NOMO-1 treated with dmso at 0.1 percent for 144 hours (cell line): ENCODE data around the gene DIS3L.
"Not testable (repeated sequence)": the region's sequence is repeated elsewhere in the genome, so short reads cannot be mapped to it uniquely, and the experiment has no call there.

ENCODE experiments used
- DNase-seq: peaks from one replicate; lab custom pipeline; 2025; ENCODE audit not compliant: unreplicated experiment; lab: John Stamatoyannopoulos, UW

Gene DIS3L

DNA sequence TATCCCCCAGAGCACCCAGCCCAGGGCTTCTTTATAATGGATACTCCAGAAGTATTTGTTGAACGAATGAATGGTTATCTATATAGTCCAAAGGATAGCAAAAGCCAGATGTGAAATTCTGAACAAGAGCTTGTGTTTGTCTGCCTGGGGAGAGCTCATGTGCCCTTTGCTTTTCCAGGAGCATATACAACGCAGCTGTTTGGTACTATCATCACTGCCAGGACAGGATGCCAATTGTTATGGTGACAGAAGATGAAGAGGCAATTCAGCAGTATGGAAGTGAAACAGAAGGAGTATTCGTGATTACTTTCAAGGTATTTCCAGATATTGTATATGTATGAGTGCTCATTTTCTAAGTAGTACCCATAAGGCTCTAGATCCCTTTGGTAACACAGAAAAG is 15.2 kb downstream of the DIS3L start:
- DNase-seq: no peak

DNA sequence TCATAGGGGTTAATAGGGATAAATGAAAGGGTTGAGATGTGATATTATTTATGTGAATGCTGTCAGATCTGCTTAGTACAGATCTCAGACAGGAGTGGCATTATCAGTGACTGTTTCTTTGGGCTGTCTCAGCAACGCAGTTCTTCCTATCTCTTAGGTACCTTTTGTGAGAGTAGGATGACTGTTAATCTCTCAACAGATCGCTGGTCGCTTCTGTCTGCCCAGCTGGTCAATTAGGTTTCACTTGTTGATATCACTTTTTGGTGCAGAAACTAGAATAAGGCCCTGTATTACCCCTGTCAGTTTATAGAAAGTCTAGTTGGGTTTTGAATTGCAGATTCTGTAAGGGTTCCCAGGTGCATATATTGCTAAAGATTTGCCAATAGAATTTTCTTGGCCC is 16.5 kb downstream of the DIS3L start:
- no peak for DNase-seq

DNA sequence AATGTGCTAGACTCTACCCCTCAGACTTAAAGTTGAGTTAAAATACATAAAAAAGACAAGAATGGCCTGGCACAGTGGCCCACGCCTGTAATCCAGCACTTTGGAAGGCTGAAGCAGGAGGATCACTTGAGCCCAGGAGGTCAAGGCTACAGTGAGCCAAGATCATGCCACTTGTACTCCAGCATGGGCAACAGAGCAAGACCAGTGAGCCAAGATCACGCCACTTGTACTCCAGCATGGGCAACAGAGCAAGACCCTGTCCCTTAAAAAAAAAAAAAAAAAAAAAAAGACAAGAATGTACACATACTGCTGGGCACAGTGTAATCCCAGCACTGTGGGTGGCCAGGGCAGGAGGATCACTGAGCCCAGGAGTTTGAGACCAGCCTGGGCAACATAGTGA is 17.4 kb downstream of the DIS3L start:
- no peak for DNase-seq

DNA sequence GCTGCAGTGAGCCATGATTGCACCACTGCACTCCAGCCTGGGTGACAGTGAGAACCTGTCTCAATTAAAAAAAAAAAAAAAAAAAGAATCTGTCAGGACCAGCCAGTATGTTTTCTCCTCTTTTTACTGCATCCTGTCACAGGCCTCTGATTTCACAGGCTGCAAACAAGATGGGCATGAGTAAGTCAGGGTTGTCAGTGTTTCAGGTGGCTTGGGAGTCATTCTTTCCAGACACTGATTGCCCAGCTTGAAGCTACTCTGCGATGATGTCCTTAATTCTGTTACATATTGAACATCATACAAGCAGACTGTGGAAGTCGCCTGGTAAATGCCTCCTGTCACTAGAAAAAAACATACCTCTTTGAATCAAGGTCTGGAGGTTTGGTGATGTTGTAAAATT is 18.8 kb downstream of the DIS3L start:
- DNase-seq: no peak

DNA sequence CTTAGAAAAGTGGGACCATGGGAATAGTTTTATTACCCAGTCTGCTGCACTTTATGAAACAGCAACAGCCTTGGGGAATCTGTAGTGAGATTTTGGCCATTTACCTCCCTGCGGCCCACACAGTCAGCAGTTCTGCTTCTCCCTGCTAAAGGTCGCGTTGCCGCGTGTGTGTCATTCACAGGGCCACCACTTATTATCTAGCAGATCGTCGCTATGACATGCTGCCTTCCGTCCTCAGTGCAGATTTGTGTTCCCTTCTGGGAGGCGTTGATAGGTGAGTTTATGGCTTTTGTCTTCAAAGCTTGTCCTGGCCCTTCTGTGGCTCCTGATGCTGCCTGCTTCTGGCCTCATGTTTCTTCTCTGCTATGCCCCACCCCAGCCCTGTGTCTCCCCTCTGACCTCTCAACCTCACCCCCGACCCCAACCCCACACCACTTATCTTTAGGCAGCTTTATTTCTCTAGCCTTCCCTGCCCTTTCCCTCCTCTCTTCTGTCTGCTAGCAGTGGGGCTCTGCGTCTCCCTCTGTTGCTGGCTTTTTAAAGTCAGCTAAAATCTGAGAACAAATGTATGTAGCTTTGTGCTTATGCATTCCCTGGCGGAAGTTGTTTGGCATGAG is 30.1 kb downstream of the DIS3L start:
- DNase-seq: no peak

DNA sequence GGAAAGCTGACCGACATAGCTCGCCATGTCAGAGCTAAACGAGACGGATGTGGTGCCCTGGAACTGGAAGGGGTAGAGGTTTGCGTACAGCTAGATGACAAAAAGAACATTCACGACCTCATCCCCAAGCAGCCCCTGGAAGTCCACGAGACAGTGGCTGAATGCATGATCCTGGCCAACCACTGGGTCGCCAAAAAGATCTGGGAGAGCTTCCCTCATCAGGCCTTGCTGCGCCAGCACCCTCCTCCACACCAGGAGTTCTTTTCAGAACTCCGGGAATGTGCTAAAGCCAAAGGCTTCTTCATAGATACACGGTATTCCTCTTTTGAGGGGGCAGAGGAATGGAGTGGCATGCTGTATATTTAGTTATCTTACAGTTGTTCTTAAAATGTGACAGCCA is 32.7 kb downstream of the DIS3L start:
- no peak for DNase-seq

DNA sequence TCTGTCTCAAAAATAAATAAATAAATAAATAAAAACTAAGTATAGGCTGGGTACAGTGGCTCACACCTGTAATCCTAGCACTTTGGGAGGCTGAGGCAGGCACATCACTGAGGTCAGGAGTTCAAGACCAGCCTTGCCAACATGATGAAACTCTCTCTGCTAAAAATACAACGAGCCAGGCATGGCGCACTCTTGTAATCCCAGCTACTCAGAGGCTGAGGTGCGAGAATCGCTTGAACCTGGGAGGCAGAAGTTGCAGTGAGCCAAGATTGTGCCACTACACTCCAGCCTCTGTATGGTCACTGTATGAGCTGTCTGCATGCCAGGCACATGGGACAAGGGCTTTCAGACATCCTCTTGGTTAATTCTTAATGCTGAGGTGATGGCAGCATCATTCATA is 34.4 kb downstream of the DIS3L start:
- no peak for DNase-seq

DNA sequence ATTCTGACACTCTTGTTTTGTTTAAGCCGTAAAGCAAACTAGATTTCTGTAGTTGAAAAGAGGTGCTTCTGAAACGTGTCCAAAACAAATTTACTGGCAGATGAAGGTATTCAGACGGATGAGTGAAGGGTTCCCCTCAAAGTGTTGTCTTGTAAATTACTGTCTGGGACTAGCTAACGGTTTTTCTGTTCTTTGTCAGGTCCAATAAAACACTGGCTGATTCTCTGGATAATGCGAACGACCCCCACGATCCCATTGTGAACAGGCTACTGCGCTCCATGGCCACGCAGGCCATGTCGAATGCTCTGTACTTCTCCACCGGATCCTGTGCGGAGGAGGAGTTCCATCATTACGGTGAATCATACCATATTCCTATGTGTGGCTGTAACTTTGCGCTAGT is 35.4 kb downstream of the DIS3L start:
- no peak for DNase-seq

DNA sequence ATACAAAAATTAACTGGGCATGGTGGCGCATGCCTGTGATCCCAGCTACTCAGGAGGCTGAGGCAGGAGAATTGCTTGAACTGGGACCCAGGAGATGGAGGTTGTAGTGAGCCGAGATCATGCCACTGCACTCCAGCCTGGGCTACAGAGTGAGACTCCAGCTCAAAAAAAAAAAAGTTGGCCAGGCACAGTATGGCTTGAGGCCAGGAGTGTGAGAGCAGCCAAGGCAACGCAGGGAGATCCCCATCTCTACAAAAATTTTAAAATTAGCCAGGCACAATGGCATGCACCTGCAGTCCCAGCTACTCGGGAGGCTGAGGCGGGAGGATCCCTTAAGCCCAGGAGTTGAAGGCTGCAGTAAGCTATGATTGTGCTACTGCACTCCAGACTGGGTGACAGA is 55.2 kb downstream of the DIS3L start:
- DNase-seq: not testable (repeated sequence)

DNA sequence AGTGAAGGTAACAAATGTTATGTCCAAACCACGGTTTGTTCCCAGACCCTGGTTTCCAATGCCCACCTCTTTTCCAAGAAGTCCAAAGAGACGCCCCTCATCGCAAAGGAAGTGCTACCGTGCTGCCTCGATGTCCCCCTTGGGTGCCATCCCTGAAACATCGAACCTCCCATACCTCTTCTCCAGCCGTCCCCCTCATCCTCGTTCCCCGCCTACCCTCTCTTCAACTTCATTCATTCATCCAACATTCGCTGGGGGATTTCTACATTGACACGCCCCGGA is 62.6 kb downstream of the DIS3L start:
- no peak for DNase-seq

DNA sequence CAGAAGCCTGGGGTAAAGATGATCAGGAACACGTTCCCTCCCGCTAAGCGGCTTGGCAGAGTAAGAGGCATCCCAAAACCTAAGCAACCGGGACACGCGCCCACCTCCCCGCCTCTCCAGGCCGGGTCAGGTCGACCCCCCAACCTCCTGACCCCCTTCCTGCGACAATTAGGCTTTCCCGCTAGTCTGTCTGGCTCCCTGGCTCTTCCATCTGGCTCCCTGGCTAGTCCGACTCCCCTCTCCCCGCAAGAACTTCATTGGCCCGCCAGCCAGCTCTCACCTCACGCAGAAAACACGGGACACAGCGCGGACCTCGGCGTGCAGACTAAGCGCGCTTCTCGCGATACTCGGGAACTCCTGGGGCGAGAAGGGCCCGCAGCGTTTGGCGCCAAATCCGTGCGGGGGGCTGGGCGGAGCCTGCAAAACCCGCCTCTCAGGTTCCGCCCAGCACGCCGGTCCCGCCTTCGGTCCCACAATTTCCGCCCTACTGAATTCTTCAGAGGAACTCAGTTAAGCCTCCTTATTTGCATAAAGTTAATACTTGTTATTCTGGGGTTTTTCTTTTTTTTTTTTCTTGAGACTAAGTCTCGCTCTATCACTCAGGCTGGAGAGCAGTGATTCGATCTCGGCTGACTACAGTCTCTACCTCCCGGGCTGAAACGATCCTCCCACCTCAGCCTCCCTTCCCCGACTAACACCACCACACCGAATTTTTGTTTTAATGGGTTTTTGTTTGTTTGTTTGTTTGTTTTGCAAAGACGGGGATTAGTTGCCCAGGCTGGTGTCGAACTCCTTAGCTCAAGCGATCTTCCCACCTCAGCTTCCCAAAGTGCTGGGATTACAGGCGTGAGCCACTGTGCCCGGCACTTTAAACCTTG is 63.2 kb downstream of the DIS3L start, which contains the start of gene TIPIN:
Gene TIPIN, minus strand, starts transcription at position 327 of the 878 bp plus-strand sequence. CDS start 3,738 bp downstream, outside the sequence.
- peak; percentile 97 for DNase-seq

DNA sequence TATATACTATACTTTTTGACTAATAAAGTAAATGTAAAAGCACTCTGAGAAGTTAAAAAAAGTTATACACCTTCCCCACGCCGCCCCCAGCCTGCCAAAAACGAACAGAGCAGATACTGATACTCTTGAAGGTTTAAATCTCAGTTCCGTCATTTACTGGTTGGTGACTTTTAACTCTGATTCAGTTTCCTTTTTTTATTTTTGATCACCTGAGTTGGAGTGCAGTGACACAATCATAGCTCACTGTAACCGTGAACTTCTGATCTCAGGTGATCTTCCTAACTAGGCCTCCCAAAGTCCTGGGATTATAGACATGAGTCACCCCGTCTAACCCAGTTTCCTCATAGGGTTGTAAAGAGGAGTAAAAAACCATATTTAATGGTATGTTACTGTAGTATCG is 66.4 kb downstream of the DIS3L start:
- no peak for DNase-seq

DNA sequence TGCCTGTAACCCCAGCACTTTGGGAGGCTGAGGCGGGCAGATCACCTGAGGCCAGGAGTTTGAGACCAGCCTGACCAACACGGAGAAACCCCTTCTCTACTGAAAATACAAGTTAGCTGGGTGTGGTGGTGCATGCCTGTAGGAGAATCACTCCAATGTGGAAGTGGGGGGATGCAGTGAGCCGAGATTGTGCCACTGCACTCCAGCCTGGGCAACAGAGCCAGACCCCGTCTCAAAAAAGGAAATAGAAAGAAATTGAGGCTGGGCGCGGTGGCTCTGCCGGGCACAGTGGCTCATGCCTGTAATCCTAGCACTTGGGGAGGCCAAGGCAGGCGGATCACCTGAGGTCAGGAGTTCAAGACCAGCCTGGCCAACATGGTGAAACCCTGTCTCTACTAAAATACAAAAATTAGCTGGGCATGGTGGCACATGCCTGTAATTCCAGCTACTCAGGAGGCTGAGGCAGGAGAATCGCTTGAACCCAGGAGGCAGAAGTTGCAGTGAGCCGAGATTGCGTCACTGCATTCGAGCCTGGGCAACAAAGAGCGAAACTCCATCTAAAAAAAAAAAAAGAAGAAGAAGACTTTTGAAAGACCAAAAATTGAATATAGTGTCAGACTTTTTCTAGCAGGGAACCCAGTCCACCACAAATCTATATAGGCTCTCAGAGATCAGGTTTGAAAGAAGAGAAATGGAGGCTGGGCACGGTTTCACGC is 68.5 kb downstream of the DIS3L start:
- peak; percentile 39 for DNase-seq

DNA sequence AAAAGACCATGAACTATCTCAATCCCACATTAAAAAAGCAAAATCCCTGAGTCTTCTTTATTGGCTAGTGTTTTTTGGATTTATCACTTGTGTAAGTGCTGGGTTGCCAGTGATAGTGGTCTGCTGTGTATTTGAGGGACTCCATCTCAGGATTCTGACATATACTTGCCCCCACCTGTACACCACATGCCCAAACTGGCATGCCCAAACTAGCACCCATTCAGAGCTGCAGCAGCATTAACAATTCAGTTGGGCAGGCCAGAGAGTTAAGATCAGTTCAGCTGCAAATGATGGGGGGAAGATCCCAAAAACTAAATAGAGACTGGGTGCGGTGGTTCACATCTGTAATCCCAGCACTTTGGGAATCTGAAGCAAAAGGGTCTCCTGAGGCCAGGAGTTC is 69.4 kb downstream of the DIS3L start:
- DNase-seq: no peak

DNA sequence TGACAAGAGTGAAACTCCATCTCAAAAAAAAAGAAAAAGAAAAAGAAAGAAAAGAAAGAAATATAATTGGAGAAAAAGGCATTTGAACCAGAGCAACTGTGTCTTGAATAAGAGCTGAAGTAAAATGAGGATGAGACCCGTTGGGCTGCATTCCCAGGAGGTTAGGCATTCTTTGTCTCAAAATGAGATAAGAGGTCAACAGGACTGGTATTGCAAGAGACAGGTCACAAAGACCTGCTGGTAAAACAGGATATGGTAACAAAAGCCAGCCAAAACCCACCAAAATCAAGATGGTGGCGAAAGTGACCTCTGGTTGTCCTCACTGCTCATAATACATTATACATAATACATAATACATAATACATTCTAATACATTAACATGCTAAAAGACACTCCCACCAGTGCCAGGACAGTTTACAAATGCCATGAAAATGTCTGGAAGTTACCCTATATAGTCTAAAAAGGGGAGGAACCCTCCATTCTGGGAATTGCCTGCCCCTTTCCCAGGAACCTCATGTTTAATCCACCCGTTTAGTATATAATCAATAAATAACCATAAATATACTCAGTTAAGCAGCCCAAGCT is 71.7 kb downstream of the DIS3L start:
- DNase-seq: no peak

DNA sequence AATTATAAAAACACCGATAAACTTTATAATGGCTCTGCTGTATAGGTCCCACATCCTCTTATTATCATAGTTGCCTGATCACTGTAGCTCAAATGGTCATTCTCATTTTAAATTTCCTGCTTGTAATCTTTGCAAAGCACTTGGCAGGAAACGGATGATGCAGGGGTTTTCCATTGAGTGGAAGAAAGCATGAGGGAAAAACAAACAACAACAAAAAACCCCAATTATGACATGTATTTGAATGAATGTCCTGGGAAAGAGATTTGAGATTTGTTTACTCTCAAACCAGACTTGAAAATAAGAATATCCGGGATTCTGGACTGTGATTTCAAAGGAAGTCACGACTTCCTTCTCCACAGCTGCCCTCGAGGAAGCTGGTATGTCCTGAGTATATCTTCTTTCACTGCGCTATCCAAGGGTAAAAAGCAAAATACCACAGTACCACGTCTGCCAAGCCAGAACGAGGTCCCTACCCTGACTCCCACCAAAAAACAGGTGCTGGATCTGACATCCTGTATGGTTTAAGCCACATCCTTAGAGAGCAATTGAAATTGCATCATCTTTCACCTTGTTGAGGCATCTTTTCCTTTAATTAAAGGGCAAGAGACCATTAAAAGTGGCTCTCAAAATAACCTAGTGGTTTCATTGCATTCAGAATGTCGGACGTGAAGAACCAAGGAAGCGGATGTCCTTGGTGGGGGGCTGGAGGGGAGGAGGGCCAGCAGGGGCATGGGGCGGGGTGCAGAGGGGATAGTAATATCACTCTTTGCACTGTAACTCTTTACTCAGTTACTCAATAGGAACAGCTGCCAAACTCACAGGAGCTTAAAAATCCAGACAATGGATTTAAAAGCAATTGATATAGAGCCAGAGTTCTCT is 76.6 kb downstream of the DIS3L start:
- no peak for DNase-seq

DNA sequence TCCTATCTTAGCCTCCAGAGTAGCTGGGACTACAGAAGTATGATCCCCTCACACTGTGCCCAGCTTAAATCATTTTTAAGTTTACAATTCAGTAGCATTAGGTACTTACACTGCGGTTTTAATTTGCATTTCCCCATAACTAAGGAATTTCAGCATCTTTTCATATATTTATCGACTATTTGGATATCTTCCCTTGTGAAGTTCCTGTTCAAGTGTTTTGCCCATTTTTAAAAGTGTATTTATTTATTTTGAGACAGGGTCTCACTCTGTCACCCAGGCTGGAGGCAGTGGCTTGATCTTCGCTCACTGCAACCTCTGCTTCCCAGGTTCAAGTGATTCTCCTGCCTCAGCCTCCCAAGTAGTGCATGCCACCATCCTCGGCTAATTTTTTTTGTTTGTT is 80.8 kb downstream of the DIS3L start:
- no peak for DNase-seq

DNA sequence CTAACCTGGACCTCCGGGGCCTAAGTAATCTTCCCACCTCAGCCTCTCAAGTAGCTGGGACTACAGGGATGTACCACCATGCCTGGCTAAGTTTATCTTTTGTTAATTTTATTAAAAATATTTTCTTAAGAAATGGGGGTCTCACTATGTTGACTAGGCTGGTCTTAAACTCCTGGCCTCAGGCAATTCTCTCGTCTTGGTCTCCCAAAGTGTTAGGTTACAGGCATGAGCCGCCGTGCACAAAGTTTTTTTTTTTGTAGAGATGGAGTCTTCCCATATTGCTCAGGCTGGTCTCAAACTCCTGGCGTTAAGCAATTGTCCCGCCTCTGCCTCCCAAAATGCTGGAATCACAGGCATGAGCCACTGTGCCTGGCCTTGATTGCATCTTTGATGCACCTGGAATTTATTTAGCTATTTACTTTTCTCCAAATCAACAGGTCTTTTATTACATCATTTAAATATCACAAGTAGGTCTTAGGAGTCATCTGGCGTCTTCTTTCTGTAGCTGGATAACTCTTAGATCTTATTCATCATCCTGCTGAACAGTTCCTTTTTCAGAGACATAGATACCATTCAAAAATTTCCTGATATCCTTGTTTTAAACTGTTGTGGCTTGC is 85.6 kb downstream of the DIS3L start:
- DNase-seq: no peak

DNA sequence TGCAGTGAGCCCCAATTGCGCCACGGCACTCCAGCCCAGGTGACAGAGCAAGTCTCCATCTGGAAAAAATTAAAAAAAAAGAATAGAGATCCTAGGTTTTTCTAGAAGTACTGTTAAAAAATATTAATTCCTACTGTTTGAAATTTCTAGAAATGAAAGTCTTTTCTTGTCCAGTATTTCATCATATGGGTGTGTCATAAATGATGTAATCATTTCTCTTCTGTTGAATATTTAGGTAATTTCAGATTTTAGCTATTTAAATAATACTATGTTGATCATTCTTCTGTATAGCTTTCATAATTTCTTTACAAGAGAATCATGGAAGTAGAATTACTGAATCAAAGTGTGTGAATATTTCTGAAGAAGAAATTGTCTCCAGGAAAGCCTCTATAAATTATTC is 88.0 kb downstream of the DIS3L start:
- not testable (repeated sequence) for DNase-seq
